ENCODE data around the gene FXYD5. TPM values are rescaled to one million over a fixed set of nuclear protein-coding genes. Genes with fewer than 3 reads are reported as not detected.

Gene FXYD5
- total RNA-seq, 1 experiment from 2014 or later, result 123 TPM

- Histone ChIP-seq H3K27me3 (ENCODE audit: insufficient read depth, low read length) (no peaks in the 10 kb centered on the region), H4K20me1 (ENCODE audit: insufficient read depth) (no peaks in the 10 kb centered on the region), H3K79me2 (ENCODE audit: insufficient read depth, low read length) (no peaks in the 10 kb centered on the region), H3K36me3 (ENCODE audit: control insufficient read depth in 1 of 2, insufficient read depth in 2 of 2, low read length in 2 of 2) (no peaks in the 10 kb centered on the region), H3K4me1 (ENCODE audit: control insufficient read depth in 1 of 2, insufficient read depth in 2 of 2, low read length in 2 of 2) (peaks cover 18 to 33% of the 10 kb centered on the region in 2 experiments), H2AFZ (ENCODE audit: low read depth, low read length, poor library complexity, severe bottlenecking) (no peak overlapping the region), H3K27ac (ENCODE audit: low read depth, low read length) (no peak overlapping the region), H3K9me3 (ENCODE audit: control insufficient read depth in 1 of 2, insufficient read depth in 1 of 2, low read depth in 1 of 2, low read length in 2 of 2) (no peaks in the 10 kb centered on the region), H3K9me2 (ENCODE audit: insufficient read depth) (no peaks in the 10 kb centered on the region), H3K4me2 (ENCODE audit: low read length) (peak overlapping the region; percentile 61), H3K9ac (ENCODE audit: low read length) (no peak overlapping the region), H3K4me3 (replicated peaks in 1 of 2; ENCODE audit: low read depth in 1 of 2, low read length in 2 of 2) (no peak overlapping the region)
- no peak for TF ChIP-seq ELF1 (IDR thresholded peaks at IDR 0.05; ENCODE audit: borderline replicate concordance, low read depth)
- no peak for TF ChIP-seq POLR2AphosphoS5 (IDR thresholded peaks at IDR 0.05; ENCODE audit: low read depth, low read length)
- TF ChIP-seq ZFX (IDR thresholded peaks at IDR 0.05), result no peak
- no peak for TF ChIP-seq EZH2 (IDR thresholded peaks at IDR 0.05)
- TF ChIP-seq ATF3 (IDR thresholded peaks at IDR 0.05), result no peak
- no peak for TF ChIP-seq TCF7L2 (IDR thresholded peaks at IDR 0.05; ENCODE audit: borderline replicate concordance, extremely low read depth, insufficient read depth, insufficient read length)
- no peak for TF ChIP-seq CTCF (IDR thresholded peaks at IDR 0.05 in 2 of 3, conservative IDR thresholded peaks at IDR 0.05 in 1 of 3; ENCODE audit: borderline replicate concordance in 1 of 3, insufficient read depth in 1 of 3, low read depth in 2 of 3, low read length in 2 of 3)
- no peak for TF ChIP-seq YY1 (IDR thresholded peaks at IDR 0.05; ENCODE audit: extremely low read depth, insufficient replicate concordance, low read depth, low read length)
- no peak for TF ChIP-seq EZH2phosphoT487 (IDR thresholded peaks at IDR 0.05; ENCODE audit: borderline replicate concordance)
- TF ChIP-seq ZBTB33 (IDR thresholded peaks at IDR 0.05; ENCODE audit: extremely low read depth, insufficient replicate concordance, low read length), result no peak
- TF ChIP-seq SIN3A (IDR thresholded peaks at IDR 0.05; ENCODE audit: low read depth), result no peak
- no peak for TF ChIP-seq EGR1 (IDR thresholded peaks at IDR 0.05; ENCODE audit: low read depth)
- no peak for TF ChIP-seq SRF (IDR thresholded peaks at IDR 0.05; ENCODE audit: low read depth)
- no peak for TF ChIP-seq SP1 (IDR thresholded peaks at IDR 0.05; ENCODE audit: low read depth)
- TF ChIP-seq JUND (IDR thresholded peaks at IDR 0.05), result no peak
- no peak for TF ChIP-seq POLR2A (IDR thresholded peaks at IDR 0.05; ENCODE audit: borderline replicate concordance, extremely low read depth, insufficient read depth, insufficient read length)
- TF ChIP-seq FOSL1 (IDR thresholded peaks at IDR 0.05; ENCODE audit: low read depth), result no peak
- ChIA-PET RAD21 (ENCODE audit: low non-redundant PET in 1 of 2, low total read pairs in 2 of 2, uncharacterized antibody in 2 of 2, unreplicated experiment in 2 of 2) (interaction anchor here (0.9 to 2.3 kb wide), 4 partner anchors 21 to 74 kb away, joined by 3 to 25 read pairs (median 14); no protein-coding TSS in a partner anchor), CTCF (interaction anchor here (0.6 to 2.7 kb wide), 12 partner anchors 15 to 129 kb away, joined by 3 to 46 read pairs (median 6); no protein-coding TSS in a partner anchor), POLR2A (interaction anchor here (0.8 to 1.6 kb wide), 6 partner anchors 10 to 369 kb away, joined by 3 to 12 read pairs (median 4); no protein-coding TSS in a partner anchor)
- intact Hi-C loops (cut with micrococcal nuclease), result no loop called here
- BruUV-seq (replicated peaks), result no TSS peak
- ATAC-seq, result no peak
- no peak for DNase-seq (ENCODE audit: low read depth, low spot score)
Observed at GRCh38 chr19:35140207-35140961, 14.2 kb upstream of the FXYD5 start.
